IMR-90 (cell line): ENCODE data around the gene BCL11B. TPM values are rescaled to one million over a fixed set of nuclear protein-coding genes. Genes with fewer than 3 reads are reported as not detected.

Experiments
- ATAC-seq: fragments of 200-7000 bp; cut with Tn5 transposase; 2 replicates; pipeline ENCODE4 v1.9.1; 2020; ENCODE audit warnings: low read depth, mild to moderate bottlenecking, moderate library complexity
- BruUV-seq: library from RNA; stranded (reverse); fragments of 400-500 nt; replicated peaks from 2 replicates; lab custom pipeline; 2021; lab: Mats Ljungman, UMichigan
- CTCF ChIA-PET: fragments of 300-600 bp; formaldehyde crosslinking; extraction: SDS; loops from one replicate; lab custom pipeline; 2021; ENCODE audit warnings: antibody characterized with exemption; lab: Yijun Ruan, JAX
- POLR2A ChIA-PET: fragments of 300-600 bp; sonication (Branson Sonifier 250); formaldehyde crosslinking; loops from one replicate; lab custom pipeline; 2022; ENCODE audit warnings: antibody characterized with exemption; ENCODE audit not compliant: unreplicated experiment; lab: Charles Lee
- DNase-seq: peaks from one replicate; pipeline ENCODE4 v3.0.0; 2013
- H2AFZ ChIP-seq: replicated peaks from 2 replicates; pipeline ENCODE3; 2013; ENCODE audit warnings: low read length, mild to moderate bottlenecking; ENCODE audit not compliant: poor library complexity
- H2AK5ac ChIP-seq: 2 replicates; pipeline ENCODE4 v1.6.1; 2013; ENCODE audit warnings: low read depth, low read length, inconsistent platforms
- H2AK9ac ChIP-seq: replicated peaks from 2 replicates; pipeline ENCODE3; 2013; ENCODE audit warnings: mild to moderate bottlenecking, low read depth, low read length, moderate library complexity; ENCODE audit not compliant: poor library complexity
- H2BK120ac ChIP-seq: 2 replicates; pipeline ENCODE4 v1.6.1; 2013; ENCODE audit warnings: low read depth, low read length, inconsistent platforms
- H2BK15ac ChIP-seq: 3 replicates; pipeline ENCODE4 v1.6.1; 2013; ENCODE audit warnings: low read depth, low read length, inconsistent platforms
- H2BK20ac ChIP-seq: 2 replicates; pipeline ENCODE4 v1.6.1; 2013; ENCODE audit warnings: low read depth, mild to moderate bottlenecking, inconsistent platforms, low read length, moderate library complexity
- H2BK5ac ChIP-seq: 2 replicates; pipeline ENCODE4 v1.6.1; 2013; ENCODE audit warnings: mild to moderate bottlenecking, low read depth, low read length, inconsistent platforms; ENCODE audit not compliant: poor library complexity, severe bottlenecking
- H3K14ac ChIP-seq: replicated peaks from 2 replicates; pipeline ENCODE4 v1.6.1; 2013; ENCODE audit warnings: low read depth, low read length, inconsistent platforms
- H3K18ac ChIP-seq: 2 replicates; pipeline ENCODE4 v1.6.1; 2013; ENCODE audit warnings: low read depth, low read length, control low read depth
- H3K23ac ChIP-seq: 2 replicates; pipeline ENCODE4 v1.6.1; 2013; ENCODE audit warnings: low read depth, low read length, inconsistent platforms
- H3K27ac ChIP-seq: 2 replicates; pipeline ENCODE4 v1.5.1; 2013; ENCODE audit warnings: mild to moderate bottlenecking, control low read depth, low read length; ENCODE audit not compliant: insufficient read depth
- H3K27me3 ChIP-seq: 2 replicates; pipeline ENCODE4 v1.6.1; 2013; ENCODE audit warnings: low read length; ENCODE audit not compliant: control insufficient read depth, insufficient read depth
- H3K36me3 ChIP-seq: 2 replicates; pipeline ENCODE4 v1.6.1; 2013; ENCODE audit warnings: low read length, mixed read lengths; ENCODE audit not compliant: control insufficient read depth, insufficient read depth
- H3K4ac ChIP-seq: 2 replicates; pipeline ENCODE4 v1.6.1; 2013; ENCODE audit warnings: low read depth, low read length, inconsistent platforms
- H3K4me1 ChIP-seq: 2 replicates; pipeline ENCODE4 v1.6.1; 2013; ENCODE audit warnings: low read length, mixed read lengths; ENCODE audit not compliant: control insufficient read depth, insufficient read depth
- H3K4me2 ChIP-seq: 2 replicates; pipeline ENCODE4 v1.6.1; 2013; ENCODE audit warnings: low read depth, mild to moderate bottlenecking, control low read depth, low read length, moderate library complexity
- H3K4me3 ChIP-seq: 2 replicates; pipeline ENCODE4 v1.5.1; 2013; ENCODE audit warnings: low read depth, mild to moderate bottlenecking, control low read depth, low read length, moderate library complexity; ENCODE audit not compliant: insufficient read depth
- H3K56ac ChIP-seq: 2 replicates; pipeline ENCODE4 v1.6.1; 2013; ENCODE audit warnings: low read length, inconsistent platforms; ENCODE audit not compliant: insufficient read depth; ENCODE audit errors: extremely low read depth
- H3K79me1 ChIP-seq, 2 experiments: 2 replicates each; pipeline ENCODE4 v1.6.1; 2013; ENCODE audit warnings: low read length in 2 of 2, inconsistent platforms in 1 of 2, low read depth in 1 of 2
- H3K9ac ChIP-seq: 2 replicates; pipeline ENCODE4 v1.6.1; 2013; ENCODE audit warnings: low read depth, low read length, control low read depth
- H3K9me1 ChIP-seq: 2 replicates; pipeline ENCODE4 v1.6.1; 2013; ENCODE audit warnings: low read length, inconsistent platforms; ENCODE audit not compliant: insufficient read depth
- H3K9me3 ChIP-seq: 2 replicates; pipeline ENCODE4 v1.6.1; 2013; ENCODE audit warnings: low read length; ENCODE audit not compliant: control insufficient read depth, insufficient read depth
- H4K20me1 ChIP-seq: 2 replicates; pipeline ENCODE4 v1.6.1; 2013; ENCODE audit warnings: low read length, inconsistent platforms; ENCODE audit not compliant: insufficient read depth
- H4K5ac ChIP-seq: 2 replicates; pipeline ENCODE4 v1.6.1; 2013; ENCODE audit warnings: mild to moderate bottlenecking, low read depth, low read length, control low read depth
- H4K8ac ChIP-seq, 2 experiments: 2 replicates each; pipeline ENCODE4 v1.6.1; 2013; ENCODE audit warnings: low read depth in 2 of 2, low read length in 2 of 2, control low read depth in 1 of 2, inconsistent platforms in 1 of 2
- H4K91ac ChIP-seq: 2 replicates; pipeline ENCODE4 v1.6.1; 2013; ENCODE audit warnings: low read depth, low read length, inconsistent platforms; ENCODE audit not compliant: insufficient read depth
- BHLHE40 ChIP-seq: fragments of 150-350 bp; IDR thresholded peaks from 2 replicates; pipeline ENCODE4 v1.6.1; 2016; ENCODE audit warnings: mild to moderate bottlenecking, low read depth, low read length
- FOS ChIP-seq: fragments of 150-350 bp; IDR thresholded peaks from 2 replicates; pipeline ENCODE4 v1.6.1; 2016; ENCODE audit warnings: low read depth, low read length
- MAZ ChIP-seq: IDR thresholded peaks from 2 replicates; pipeline ENCODE4 v1.6.1; 2012; ENCODE audit warnings: low read depth, mild to moderate bottlenecking, low read length, improper control_type of control experiment, moderate library complexity, borderline replicate concordance
- POLR2A ChIP-seq: IDR thresholded peaks from 2 replicates; pipeline ENCODE4 v1.6.1; 2012; ENCODE audit warnings: mild to moderate bottlenecking, low read depth, low read length
- RAD21 ChIP-seq: IDR thresholded peaks from 2 replicates; pipeline ENCODE4 v1.6.1; 2012; ENCODE audit warnings: low read length, improper control_type of control experiment
- RCOR1 ChIP-seq: IDR thresholded peaks from 2 replicates; pipeline ENCODE4 v1.6.1; 2012; ENCODE audit warnings: mild to moderate bottlenecking, low read length, improper control_type of control experiment; ENCODE audit not compliant: insufficient replicate concordance
- RFX5 ChIP-seq: IDR thresholded peaks from 2 replicates; pipeline ENCODE4 v1.8.0; 2012; ENCODE audit warnings: low read depth, mild to moderate bottlenecking, low read length, moderate library complexity
- SMC3 ChIP-seq: fragments of 150-350 bp; IDR thresholded peaks from 2 replicates; pipeline ENCODE4 v1.6.1; 2016; ENCODE audit warnings: low read depth, mild to moderate bottlenecking, antibody characterized with exemption, low read length, moderate library complexity
- WGBS, 2 experiments: methylation state at CpG; one replicate each; pipeline versions ENCODE4 v1.1.5 to v1.1.7; 2013; ENCODE audit warnings: missing lambda C conversion rate in 2 of 2; ENCODE audit not compliant: insufficient read length in 1 of 2; ENCODE audit errors: extremely low coverage in 2 of 2; 5-methylcytosine and 5-hydroxymethylcytosine counted together
- dilution Hi-C: fragments of 300-500 bp; cut with HindIII; formaldehyde crosslinking; loops from one replicate; pipeline ENCODE4 v1.14.3; 2018; ENCODE audit warnings: low sequenced_read_pairs; ENCODE audit not compliant: unreplicated experiment
- in situ Hi-C: fragments of 300-500 bp; cut with MboI; formaldehyde crosslinking; loops from 3 replicates; pipeline ENCODE4 v1.14.3; 2019; ENCODE audit warnings: low sequenced_read_pairs, inconsistent platforms, mixed read lengths
- intact Hi-C: fragments of 100-400 bp; cut with micrococcal nuclease; formaldehyde crosslinking; loops from 2 replicates; pipeline ENCODE4 v1.10.0; 2022
- polyA plus RNA-seq, 3 experiments: library from polyadenylated mRNA; depleted of rRNA; stranded (reverse); fragments of >200 nt; gene quantifications; 2 replicates each; pipeline ENCODE4 v1.2.3, GENCODE V29; 2012; ENCODE audit warnings: low replicate concordance in 1 of 3
- total RNA-seq: library from RNA; depleted of rRNA; stranded (reverse); fragments of >200 nt; gene quantifications from 2 replicates; pipeline ENCODE4 v1.2.3, GENCODE V29; 2012
- TF ChIP-seq, protein P1 (sequence below): fragments of 150-350 bp; IDR thresholded peaks from 2 replicates; pipeline ENCODE4 v1.6.1; 2017; ENCODE audit warnings: mild to moderate bottlenecking, antibody characterized with exemption, low read length, low read depth

Gene BCL11B
- total and polyA plus RNA-seq, 2 of the 4 experiments (the other 2 are of a cell fraction) = under 0.01 TPM; not detected in 1

DNA sequence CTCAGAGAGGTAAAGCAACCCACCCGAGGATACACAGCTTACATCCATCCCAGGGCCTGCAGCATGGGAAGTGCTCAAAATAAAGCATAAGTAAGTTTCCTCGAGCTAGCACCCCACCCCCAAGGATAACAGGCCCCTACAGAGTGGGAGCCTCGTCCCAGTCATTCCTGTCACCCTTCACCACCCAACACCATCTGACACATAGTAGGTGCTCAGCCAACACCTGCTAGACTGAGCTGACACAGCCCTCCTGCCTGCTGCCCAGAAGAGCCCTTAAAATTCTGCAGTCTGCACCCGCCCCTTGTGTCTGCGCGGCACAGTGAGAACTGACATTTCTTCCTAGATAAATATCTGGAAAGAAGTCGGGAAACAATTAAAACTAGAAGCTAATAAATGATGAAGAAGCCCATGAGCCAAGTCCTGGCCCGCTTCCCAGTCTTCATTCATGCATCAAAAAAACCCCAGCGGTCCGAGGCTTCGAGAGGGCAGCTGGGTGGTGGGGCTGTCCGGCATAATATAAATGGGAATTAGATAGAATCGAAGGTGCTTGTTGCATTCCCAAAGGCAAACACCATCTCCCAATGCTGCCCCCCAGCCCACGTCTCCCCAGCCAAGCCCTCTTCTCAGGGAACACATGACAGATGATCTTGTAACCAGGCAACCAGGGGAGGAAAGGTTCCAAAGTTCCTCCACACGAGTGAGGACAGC is 76.2 kb downstream of the BCL11B start:
- TF ChIP-seq RCOR1 (no peak), POLR2A (no peak), BHLHE40 (no peak), RAD21 (no peak), SMC3 (no peak), FOS (no peak), MAZ (no peak), RFX5 (no peak)
- TF ChIP-seq, protein P1, sequence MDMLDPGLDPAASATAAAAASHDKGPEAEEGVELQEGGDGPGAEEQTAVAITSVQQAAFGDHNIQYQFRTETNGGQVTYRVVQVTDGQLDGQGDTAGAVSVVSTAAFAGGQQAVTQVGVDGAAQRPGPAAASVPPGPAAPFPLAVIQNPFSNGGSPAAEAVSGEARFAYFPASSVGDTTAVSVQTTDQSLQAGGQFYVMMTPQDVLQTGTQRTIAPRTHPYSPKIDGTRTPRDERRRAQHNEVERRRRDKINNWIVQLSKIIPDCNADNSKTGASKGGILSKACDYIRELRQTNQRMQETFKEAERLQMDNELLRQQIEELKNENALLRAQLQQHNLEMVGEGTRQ = no peak
- Histone ChIP-seq H2AFZ (no peak overlapping the region), H4K20me1 (no peaks in the 10 kb centered on the region), H3K4ac (no peak overlapping the region), H3K23ac (no peak overlapping the region), H3K9ac (no peak overlapping the region), H3K79me1 (no peaks in the 10 kb centered on the region), H3K56ac (no peak overlapping the region), H2BK5ac (no peak overlapping the region), H3K36me3 (no peaks in the 10 kb centered on the region), H4K91ac (no peak overlapping the region), H3K27ac (no peak overlapping the region), H2BK15ac (no peak overlapping the region), H3K27me3 (no peaks in the 10 kb centered on the region), H4K5ac (no peak overlapping the region), H2AK5ac (no peak overlapping the region), H2BK120ac (no peak overlapping the region), H2BK20ac (no peak overlapping the region), H3K9me3 (peaks cover 7% of the 10 kb centered on the region; the same call in 1 of the 2 replicates), H3K14ac (no peak overlapping the region), H3K4me3 (no peak overlapping the region), H3K9me1 (no peaks in the 10 kb centered on the region), H3K18ac (no peak overlapping the region), H4K8ac (no peak overlapping the region), H3K4me1 (no peaks in the 10 kb centered on the region), H3K4me2 (no peak overlapping the region), H2AK9ac (no peak overlapping the region)
- dilution Hi-C loops (no loop called here), intact Hi-C loops (no loop called here), in situ Hi-C loops (no loop called here)
- WGBS, 2 experiments = 14% methylated on average over 1 of the region's 15 CpGs; no CpG with 5 or more reads in 1 of the 2 experiments
- CTCF ChIA-PET = no interaction called here
- ATAC-seq (no peak), DNase-seq (no peak)
- no TSS peak for BruUV-seq
- POLR2A ChIA-PET = no interaction called here
